Nephron (organoid): Measurements from ENCODE around the gene CEACAM19.

Experiments
- H3K27ac Mint-ChIP-seq, 3 experiments: 2 replicates each; pipeline ENCODE4 v1.8.0; 2020; ENCODE audit warnings: mixed read lengths in 3 of 3, mild to moderate bottlenecking in 2 of 3, moderate library complexity in 1 of 3
- H3K27me3 Mint-ChIP-seq: 2 replicates; pipeline ENCODE4 v1.8.0; 2021; ENCODE audit warnings: low read depth, mild to moderate bottlenecking, moderate library complexity, mixed read lengths
- H3K36me3 Mint-ChIP-seq: 2 replicates; pipeline ENCODE4 v1.8.0; 2020; ENCODE audit warnings: low read depth, mixed read lengths
- H3K4me1 Mint-ChIP-seq: 2 replicates; pipeline ENCODE4 v1.8.0; 2020; ENCODE audit warnings: mixed read lengths
- H3K4me3 Mint-ChIP-seq, 3 experiments: 2 replicates each; pipeline ENCODE4 v1.8.0; 2020; ENCODE audit warnings: mild to moderate bottlenecking in 3 of 3, mixed read lengths in 3 of 3, moderate library complexity in 2 of 3
- H3K9me3 Mint-ChIP-seq: 2 replicates; pipeline ENCODE4 v1.8.0; 2020; ENCODE audit warnings: mixed read lengths
- TF ChIP-seq, protein P1 (sequence below), 3 experiments: fragments of 200-600 bp; sonication (generic); IDR thresholded peaks; one replicate each; pipeline ENCODE4 v1.5.0; 2021; ENCODE audit warnings: antibody characterized with exemption in 3 of 3; ENCODE audit not compliant: unreplicated experiment in 3 of 3

CEACAM19 gene

DNA sequence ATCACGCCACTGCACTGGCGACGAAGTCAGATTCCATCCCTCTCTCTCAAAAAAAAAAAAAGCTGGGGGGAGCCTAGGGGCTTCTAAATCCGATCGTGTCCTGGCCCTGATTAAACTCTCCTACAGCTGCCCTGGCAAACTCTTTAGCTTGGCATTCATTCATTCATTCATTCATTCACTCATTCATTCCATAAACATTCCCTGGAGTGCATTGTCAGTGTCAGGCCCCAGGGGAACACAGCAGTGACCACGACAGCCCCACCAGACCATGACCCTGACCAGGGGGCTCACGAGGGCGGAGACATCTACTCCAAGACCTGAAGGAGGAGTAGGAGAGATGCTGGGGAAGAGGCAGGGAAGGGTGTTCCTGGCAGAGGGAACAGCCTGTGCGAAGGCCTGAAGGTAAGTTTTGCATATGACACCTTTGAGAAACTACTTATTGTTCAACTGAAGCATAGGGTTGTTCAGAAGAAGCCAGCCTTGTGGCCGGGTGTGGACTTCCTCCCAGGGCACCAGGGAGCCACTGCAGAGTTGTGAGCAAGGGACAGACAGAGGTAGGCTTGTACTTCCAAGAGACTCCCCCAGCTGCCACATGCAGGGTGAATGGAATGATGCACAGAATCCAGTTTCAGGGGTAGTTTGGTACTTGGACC lies 52.1 kb downstream of the CEACAM19 start:
- Mint-ChIP-seq H3K9me3 (no peaks in the 10 kb centered on the region), H3K27ac (peak overlapping the region in 2 of 3 experiments; percentile 74 to 83), H3K4me3 (no peak overlapping the region), H3K36me3 (no peaks in the 10 kb centered on the region), H3K27me3 (peaks cover 18% of the 10 kb centered on the region), H3K4me1 (peaks cover 12% of the 10 kb centered on the region)
- TF ChIP-seq, protein P1, sequence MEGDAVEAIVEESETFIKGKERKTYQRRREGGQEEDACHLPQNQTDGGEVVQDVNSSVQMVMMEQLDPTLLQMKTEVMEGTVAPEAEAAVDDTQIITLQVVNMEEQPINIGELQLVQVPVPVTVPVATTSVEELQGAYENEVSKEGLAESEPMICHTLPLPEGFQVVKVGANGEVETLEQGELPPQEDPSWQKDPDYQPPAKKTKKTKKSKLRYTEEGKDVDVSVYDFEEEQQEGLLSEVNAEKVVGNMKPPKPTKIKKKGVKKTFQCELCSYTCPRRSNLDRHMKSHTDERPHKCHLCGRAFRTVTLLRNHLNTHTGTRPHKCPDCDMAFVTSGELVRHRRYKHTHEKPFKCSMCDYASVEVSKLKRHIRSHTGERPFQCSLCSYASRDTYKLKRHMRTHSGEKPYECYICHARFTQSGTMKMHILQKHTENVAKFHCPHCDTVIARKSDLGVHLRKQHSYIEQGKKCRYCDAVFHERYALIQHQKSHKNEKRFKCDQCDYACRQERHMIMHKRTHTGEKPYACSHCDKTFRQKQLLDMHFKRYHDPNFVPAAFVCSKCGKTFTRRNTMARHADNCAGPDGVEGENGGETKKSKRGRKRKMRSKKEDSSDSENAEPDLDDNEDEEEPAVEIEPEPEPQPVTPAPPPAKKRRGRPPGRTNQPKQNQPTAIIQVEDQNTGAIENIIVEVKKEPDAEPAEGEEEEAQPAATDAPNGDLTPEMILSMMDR (IDR thresholded peaks at IDR 0.05; ENCODE audit: unreplicated experiment in 3 of 3): no peak

DNA sequence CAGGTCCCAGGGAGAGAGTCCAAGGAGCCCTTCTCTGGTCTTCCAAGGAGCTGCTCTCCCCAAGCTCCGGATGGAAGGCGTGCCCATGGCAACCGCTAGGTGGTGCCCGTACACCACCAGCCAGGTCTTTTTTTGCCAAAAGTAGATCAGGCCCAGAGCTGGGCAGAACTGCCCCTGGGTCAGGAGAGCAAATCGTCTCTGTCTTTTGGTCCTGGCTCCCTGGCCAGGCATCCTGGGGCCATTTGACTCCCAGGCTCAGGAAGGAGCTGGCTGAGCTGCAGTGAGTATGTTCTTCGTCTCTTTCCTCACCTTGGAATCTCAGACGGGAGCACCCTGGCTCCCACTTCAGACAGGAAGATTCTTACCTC lies 52.7 kb downstream of the CEACAM19 start:
- peaks cover 18% of the 10 kb centered on the region for H3K27me3 Mint-ChIP-seq
- H3K27ac Mint-ChIP-seq: peak overlapping the region in 2 of 3 experiments; percentile 74 to 83
- H3K4me3 Mint-ChIP-seq: no peak overlapping the region
- TF ChIP-seq, protein P1 (IDR thresholded peaks at IDR 0.05; ENCODE audit: unreplicated experiment in 3 of 3): peak; percentile 96 to 98 (median 97)
- no peaks in the 10 kb centered on the region for H3K9me3 Mint-ChIP-seq
- H3K4me1 Mint-ChIP-seq: peaks cover 11% of the 10 kb centered on the region
- no peaks in the 10 kb centered on the region for H3K36me3 Mint-ChIP-seq

DNA sequence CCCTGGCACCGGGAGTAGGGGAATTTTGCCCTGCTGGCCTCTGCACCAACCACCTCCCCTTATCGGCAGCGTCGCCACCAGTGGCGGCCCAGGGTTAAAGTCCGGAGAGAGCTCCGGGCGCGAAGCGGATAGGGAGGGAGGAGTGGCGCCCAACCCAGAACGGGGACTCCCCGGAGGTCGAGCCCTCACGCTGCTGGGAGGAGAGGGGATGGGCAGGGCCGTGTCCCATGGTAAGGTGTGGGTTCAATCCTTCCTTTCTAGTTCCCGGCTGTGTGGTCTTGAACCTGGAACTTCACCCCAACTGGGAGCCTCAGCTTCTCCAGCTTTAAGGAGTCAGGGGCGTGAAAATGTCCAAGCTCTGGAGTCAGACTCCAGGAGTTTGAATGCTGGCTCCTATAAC lies 54.0 kb downstream of the CEACAM19 start:
- Mint-ChIP-seq H3K36me3 (no peaks in the 10 kb centered on the region), H3K9me3 (no peaks in the 10 kb centered on the region), H3K4me3 (no peak overlapping the region), H3K27me3 (peaks cover 21% of the 10 kb centered on the region), H3K4me1 (peaks cover 11% of the 10 kb centered on the region), H3K27ac (no peak overlapping the region)
- TF ChIP-seq, protein P1 (IDR thresholded peaks at IDR 0.05; ENCODE audit: unreplicated experiment in 3 of 3): no peak

DNA sequence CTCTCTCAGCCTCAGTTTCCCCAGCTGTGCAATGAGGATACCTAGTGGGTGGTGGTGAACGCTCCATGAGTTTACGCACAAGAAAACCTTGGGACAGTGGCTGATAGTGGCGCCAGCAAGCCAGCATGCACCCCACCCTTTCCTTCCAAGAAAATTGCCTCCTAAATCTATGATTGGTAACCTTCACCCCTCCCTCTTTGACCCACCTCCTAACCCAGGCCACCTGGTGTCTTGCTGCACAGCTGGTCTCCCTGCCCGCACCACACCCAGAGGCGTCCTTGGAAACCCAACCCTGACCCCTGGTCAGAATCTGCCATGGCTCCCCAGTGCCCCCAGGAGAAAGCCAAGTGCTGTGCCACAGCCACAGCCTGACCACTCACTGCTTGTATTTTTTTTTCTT lies 54.4 kb downstream of the CEACAM19 start:
- TF ChIP-seq, protein P1 (IDR thresholded peaks at IDR 0.05; ENCODE audit: unreplicated experiment in 3 of 3): no peak
- H3K4me3 Mint-ChIP-seq: no peak overlapping the region
- no peaks in the 10 kb centered on the region for H3K36me3 Mint-ChIP-seq
- no peaks in the 10 kb centered on the region for H3K9me3 Mint-ChIP-seq
- H3K4me1 Mint-ChIP-seq: peaks cover 11% of the 10 kb centered on the region
- H3K27me3 Mint-ChIP-seq: peaks cover 23% of the 10 kb centered on the region
- H3K27ac Mint-ChIP-seq: no peak overlapping the region

DNA sequence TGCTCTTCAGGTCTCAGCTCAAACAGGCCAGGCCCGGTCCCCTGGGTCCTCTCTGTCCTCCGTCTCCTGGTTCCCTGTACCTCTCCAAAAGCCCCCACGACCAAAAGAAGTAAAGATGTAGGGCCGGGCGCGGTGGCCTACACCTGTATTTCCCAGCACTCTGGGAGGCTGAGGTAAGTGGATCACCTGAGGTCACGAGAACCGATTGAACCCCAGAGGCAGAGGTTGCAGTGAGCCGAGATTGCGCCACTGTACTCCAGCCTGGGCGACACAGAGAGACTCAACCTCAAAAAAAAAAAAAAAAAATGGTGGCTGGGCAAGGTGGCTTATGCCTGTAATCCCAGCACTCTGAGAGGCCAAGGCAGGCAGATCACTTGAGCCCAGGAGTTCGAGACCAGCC lies 55.2 kb downstream of the CEACAM19 start:
- peaks cover 11% of the 10 kb centered on the region for H3K4me1 Mint-ChIP-seq
- TF ChIP-seq, protein P1 (IDR thresholded peaks at IDR 0.05; ENCODE audit: unreplicated experiment in 3 of 3): no peak
- H3K27me3 Mint-ChIP-seq: peaks cover 24% of the 10 kb centered on the region
- H3K9me3 Mint-ChIP-seq: no peaks in the 10 kb centered on the region
- no peak overlapping the region for H3K27ac Mint-ChIP-seq
- no peak overlapping the region for H3K4me3 Mint-ChIP-seq
- H3K36me3 Mint-ChIP-seq: no peaks in the 10 kb centered on the region

DNA sequence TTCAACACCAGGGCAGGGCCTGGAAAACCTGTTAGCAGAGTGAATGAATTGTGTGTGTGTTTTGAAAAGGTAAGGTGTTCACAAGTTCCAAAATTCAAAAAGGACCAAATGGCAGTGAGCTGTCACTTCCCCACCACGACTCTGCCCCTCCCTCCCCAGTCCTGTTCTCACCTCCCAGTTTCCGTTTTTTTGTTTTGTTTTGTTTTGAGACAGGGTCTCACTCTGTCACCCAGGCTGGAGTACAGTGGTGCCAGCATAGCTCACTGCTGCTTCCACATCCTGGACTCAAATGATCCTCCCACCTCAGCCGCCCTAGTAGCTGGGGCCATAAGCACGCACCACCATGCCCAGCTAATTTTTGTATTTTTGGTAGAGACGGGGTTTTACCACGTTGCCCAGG lies 56.9 kb downstream of the CEACAM19 start:
- no peaks in the 10 kb centered on the region for H3K36me3 Mint-ChIP-seq
- TF ChIP-seq, protein P1 (IDR thresholded peaks at IDR 0.05; ENCODE audit: unreplicated experiment in 3 of 3): no peak
- peaks cover 11% of the 10 kb centered on the region for H3K4me1 Mint-ChIP-seq
- no peaks in the 10 kb centered on the region for H3K9me3 Mint-ChIP-seq
- peaks cover 26% of the 10 kb centered on the region for H3K27me3 Mint-ChIP-seq
- H3K27ac Mint-ChIP-seq: peak overlapping the region in 2 of 3 experiments; percentile 12 to 22
- H3K4me3 Mint-ChIP-seq: no peak overlapping the region
